IPS-NIHi11 (cell line): ENCODE data around the gene SERPINB1.
A peak's percentile ranks its signal among the peaks of the same experiment; 100 is the strongest.
"Not testable (repeated sequence)": the region's sequence is repeated elsewhere in the genome, so short reads cannot be mapped to it uniquely, and the experiment has no call there.

Source experiments
- DNase-seq: peaks from one replicate; pipeline ENCODE4 v3.0.0; 2012; ENCODE audit warnings: mixed read lengths, low spot score

SERPINB1 gene

GRCh38 chr6:2841264-2842138 is at the start of gene SERPINB1:
TSS of gene SERPINB1 (minus strand) at chr6:2841863. CDS start at chr6:2840586, 1,277 bp downstream.
- peak; percentile 89 for DNase-seq

GRCh38 chr6:2890976-2891767 is 49.5 kb upstream of the SERPINB1 start:
- DNase-seq = no peak

- DNase-seq = no peak
Measured at GRCh38 chr6:2885967-2886735, 44.5 kb upstream of the SERPINB1 start.

- DNase-seq = no peak
Measured at GRCh38 chr6:2884804-2885203, 43.1 kb upstream of the SERPINB1 start.

- DNase-seq = no peak
Measured at GRCh38 chr6:2883673-2884072, 42.0 kb upstream of the SERPINB1 start.

- DNase-seq = no peak
Measured at GRCh38 chr6:2881423-2881822, 39.8 kb upstream of the SERPINB1 start.

GRCh38 chr6:2880156-2880555 is 38.5 kb upstream of the SERPINB1 start:
- DNase-seq = not testable (repeated sequence)

- no peak for DNase-seq
Measured at GRCh38 chr6:2877960-2878359, 36.3 kb upstream of the SERPINB1 start.

- no peak for DNase-seq
Measured at GRCh38 chr6:2877057-2877882, 35.6 kb upstream of the SERPINB1 start.

GRCh38 chr6:2876210-2877056 is 34.8 kb upstream of the SERPINB1 start:
- DNase-seq = peak; percentile 46

GRCh38 chr6:2875359-2876191 is 33.9 kb upstream of the SERPINB1 start:
- DNase-seq = peak; percentile 70

- no peak for DNase-seq
Measured at GRCh38 chr6:2873643-2874042, 32.0 kb upstream of the SERPINB1 start.

GRCh38 chr6:2872423-2873358 is 31.0 kb upstream of the SERPINB1 start:
- no peak for DNase-seq

- DNase-seq = no peak
Measured at GRCh38 chr6:2871953-2872352, 30.3 kb upstream of the SERPINB1 start.

- no peak for DNase-seq
Measured at GRCh38 chr6:2871102-2871501, 29.4 kb upstream of the SERPINB1 start.

GRCh38 chr6:2870046-2870636 is 28.5 kb upstream of the SERPINB1 start:
- no peak for DNase-seq

GRCh38 chr6:2868637-2869036 is 27.0 kb upstream of the SERPINB1 start:
- no peak for DNase-seq
